ENCODE measurements around the gene SLC28A1. TPM values are rescaled to one million over a fixed set of nuclear protein-coding genes. Genes with fewer than 3 reads are reported as not detected.

The SLC28A1 gene
- total RNA-seq, 2 experiments from 2014 or later = not detected

- H3K4me1 Mint-ChIP-seq = no peaks in the 10 kb centered on the region
- no peaks in the 10 kb centered on the region for H3K9me3 Mint-ChIP-seq
- DNase-seq = no peak
- ChIA-PET CTCF (no interaction called here), POLR2A (no interaction called here)
- peaks cover 3% of the 10 kb centered on the region for H3K27me3 Mint-ChIP-seq
- no peak overlapping the region for H3K27ac Mint-ChIP-seq
- no peaks in the 10 kb centered on the region for H3K36me3 Mint-ChIP-seq (ENCODE audit: low read depth)
- no peak overlapping the region for H3K4me3 Mint-ChIP-seq
Observed at GRCh38 chr15:84881520-84881830, 3.0 kb upstream of the SLC28A1 start.

- ChIA-PET CTCF (no interaction called here), POLR2A (no interaction called here)
- no peaks in the 10 kb centered on the region for H3K4me1 Mint-ChIP-seq
Observed at GRCh38 chr15:84883466-84883865, 996 bp upstream of the SLC28A1 start.

GRCh38 chr15:84885801-84886200, 1.3 kb downstream of the SLC28A1 start:
- DNase-seq = no peak
- no peak overlapping the region for H3K27ac Mint-ChIP-seq
- no peaks in the 10 kb centered on the region for H3K36me3 Mint-ChIP-seq (ENCODE audit: low read depth)
- H3K4me3 Mint-ChIP-seq = no peak overlapping the region
- H3K4me1 Mint-ChIP-seq = no peaks in the 10 kb centered on the region
- no peaks in the 10 kb centered on the region for H3K9me3 Mint-ChIP-seq
- ChIA-PET CTCF (no interaction called here), POLR2A (no interaction called here)
- peaks cover 3% of the 10 kb centered on the region for H3K27me3 Mint-ChIP-seq

More at GRCh38 chr15:84883466-84883865, 996 bp upstream of the SLC28A1 start:
- Mint-ChIP-seq H3K27me3 (peaks cover 3% of the 10 kb centered on the region), H3K36me3 (ENCODE audit: low read depth) (no peaks in the 10 kb centered on the region), H3K4me3 (no peak overlapping the region), H3K27ac (no peak overlapping the region), H3K9me3 (no peaks in the 10 kb centered on the region)
- no peak for DNase-seq

- DNase-seq = no peak
- CTCF ChIA-PET = no interaction called here
- no peaks in the 10 kb centered on the region for H3K9me3 Mint-ChIP-seq
- no peak overlapping the region for H3K4me3 Mint-ChIP-seq
- H3K27ac Mint-ChIP-seq = no peak overlapping the region
- H3K27me3 Mint-ChIP-seq = peaks cover 5% of the 10 kb centered on the region
- POLR2A ChIA-PET = no interaction called here
- H3K36me3 Mint-ChIP-seq (ENCODE audit: low read depth) = no peaks in the 10 kb centered on the region
- no peaks in the 10 kb centered on the region for H3K4me1 Mint-ChIP-seq
Observed at GRCh38 chr15:84886211-84886983, 1.9 kb downstream of the SLC28A1 start.

GRCh38 chr15:84886984-84887299, 2.5 kb downstream of the SLC28A1 start:
- Mint-ChIP-seq H3K4me3 (no peak overlapping the region), H3K9me3 (no peaks in the 10 kb centered on the region), H3K27ac (no peak overlapping the region), H3K4me1 (no peaks in the 10 kb centered on the region), H3K36me3 (ENCODE audit: low read depth) (no peaks in the 10 kb centered on the region), H3K27me3 (peaks cover 10% of the 10 kb centered on the region)
- no peak for DNase-seq
- ChIA-PET CTCF (no interaction called here), POLR2A (no interaction called here)

- ChIA-PET CTCF (no interaction called here), POLR2A (no interaction called here)
- no peak for DNase-seq
- no peaks in the 10 kb centered on the region for H3K4me1 Mint-ChIP-seq
- H3K9me3 Mint-ChIP-seq = no peaks in the 10 kb centered on the region
- no peak overlapping the region for H3K27ac Mint-ChIP-seq
- peaks cover 10% of the 10 kb centered on the region for H3K27me3 Mint-ChIP-seq
- no peaks in the 10 kb centered on the region for H3K36me3 Mint-ChIP-seq (ENCODE audit: low read depth)
- H3K4me3 Mint-ChIP-seq = no peak overlapping the region
Observed at GRCh38 chr15:84887938-84888337, 3.5 kb downstream of the SLC28A1 start.

- CTCF ChIA-PET = no interaction called here
Observed at GRCh38 chr15:84888639-84889038, 4.2 kb downstream of the SLC28A1 start.

GRCh38 chr15:84889313-84889990, 5.0 kb downstream of the SLC28A1 start:
- no peaks in the 10 kb centered on the region for H3K9me3 Mint-ChIP-seq
- H3K27me3 Mint-ChIP-seq = peaks cover 8% of the 10 kb centered on the region
- ChIA-PET POLR2A (no interaction called here), CTCF (no interaction called here)
- no peak overlapping the region for H3K27ac Mint-ChIP-seq
- no peak for DNase-seq
- no peaks in the 10 kb centered on the region for H3K4me1 Mint-ChIP-seq
- no peaks in the 10 kb centered on the region for H3K36me3 Mint-ChIP-seq (ENCODE audit: low read depth)
- H3K4me3 Mint-ChIP-seq = no peak overlapping the region

More at GRCh38 chr15:84888639-84889038, 4.2 kb downstream of the SLC28A1 start:
- no peaks in the 10 kb centered on the region for H3K4me1 Mint-ChIP-seq
- H3K27me3 Mint-ChIP-seq = peaks cover 10% of the 10 kb centered on the region
- H3K27ac Mint-ChIP-seq = no peak overlapping the region
- H3K36me3 Mint-ChIP-seq (ENCODE audit: low read depth) = no peaks in the 10 kb centered on the region
- no peak overlapping the region for H3K4me3 Mint-ChIP-seq
- POLR2A ChIA-PET = no interaction called here
- DNase-seq = no peak
- H3K9me3 Mint-ChIP-seq = no peaks in the 10 kb centered on the region

GRCh38 chr15:84889991-84890669, 5.7 kb downstream of the SLC28A1 start:
- DNase-seq = no peak
- no peaks in the 10 kb centered on the region for H3K4me1 Mint-ChIP-seq
- no peak overlapping the region for H3K4me3 Mint-ChIP-seq
- peaks cover 7% of the 10 kb centered on the region for H3K27me3 Mint-ChIP-seq
- ChIA-PET CTCF (no interaction called here), POLR2A (no interaction called here)
- no peaks in the 10 kb centered on the region for H3K36me3 Mint-ChIP-seq (ENCODE audit: low read depth)
- H3K27ac Mint-ChIP-seq = no peak overlapping the region
- H3K9me3 Mint-ChIP-seq = no peaks in the 10 kb centered on the region

GRCh38 chr15:84890670-84891162, 6.3 kb downstream of the SLC28A1 start:
- Mint-ChIP-seq H3K27me3 (peaks cover 7% of the 10 kb centered on the region), H3K4me3 (no peak overlapping the region), H3K27ac (no peak overlapping the region), H3K36me3 (ENCODE audit: low read depth) (no peaks in the 10 kb centered on the region), H3K9me3 (no peaks in the 10 kb centered on the region), H3K4me1 (no peaks in the 10 kb centered on the region)
- POLR2A ChIA-PET = no interaction called here
- CTCF ChIA-PET = no interaction called here
- no peak for DNase-seq

- H3K36me3 Mint-ChIP-seq (ENCODE audit: low read depth) = no peaks in the 10 kb centered on the region
- CTCF ChIA-PET = no interaction called here
- H3K9me3 Mint-ChIP-seq = no peaks in the 10 kb centered on the region
- no peak overlapping the region for H3K27ac Mint-ChIP-seq
- POLR2A ChIA-PET = no interaction called here
- peaks cover 10% of the 10 kb centered on the region for H3K27me3 Mint-ChIP-seq
- H3K4me1 Mint-ChIP-seq = no peaks in the 10 kb centered on the region
- no peak overlapping the region for H3K4me3 Mint-ChIP-seq
- no peak for DNase-seq
Observed at GRCh38 chr15:84891339-84891738, 6.9 kb downstream of the SLC28A1 start.

GRCh38 chr15:84892786-84893307, 8.4 kb downstream of the SLC28A1 start:
- no peaks in the 10 kb centered on the region for H3K36me3 Mint-ChIP-seq (ENCODE audit: low read depth)
- H3K27me3 Mint-ChIP-seq = peaks cover 10% of the 10 kb centered on the region
- DNase-seq = no peak
- H3K4me1 Mint-ChIP-seq = no peaks in the 10 kb centered on the region
- no peak overlapping the region for H3K27ac Mint-ChIP-seq
- no peaks in the 10 kb centered on the region for H3K9me3 Mint-ChIP-seq
- POLR2A ChIA-PET = no interaction called here
- CTCF ChIA-PET = no interaction called here
- H3K4me3 Mint-ChIP-seq = no peak overlapping the region

GRCh38 chr15:84893607-84894006, 9.1 kb downstream of the SLC28A1 start:
- CTCF ChIA-PET = no interaction called here
- H3K9me3 Mint-ChIP-seq = no peaks in the 10 kb centered on the region

More at GRCh38 chr15:84893607-84894006, 9.1 kb downstream of the SLC28A1 start:
- no peak for DNase-seq
- H3K36me3 Mint-ChIP-seq (ENCODE audit: low read depth) = no peaks in the 10 kb centered on the region
- H3K27ac Mint-ChIP-seq = no peak overlapping the region
- no peak overlapping the region for H3K4me3 Mint-ChIP-seq
- H3K27me3 Mint-ChIP-seq = peaks cover 12% of the 10 kb centered on the region
- no peaks in the 10 kb centered on the region for H3K4me1 Mint-ChIP-seq
- POLR2A ChIA-PET = no interaction called here

Data from activated CD4-positive, alpha-beta memory T cell treated with anti-CD3 and anti-CD28 coated beads, Interleukin-2, amount 10 ng/mL, durations not matched to agents 7 days and 5 days (primary cell).